SU-DHL-6 (cell line): ENCODE results near the gene CHMP4B.

ENCODE experiments used
- EZH2phosphoT487 ChIP-seq: fragments of 200-600 bp; sonication (generic), shearing (Covaris generic); conservative IDR thresholded peaks from 2 replicates; pipeline ENCODE4 v1.6.1; 2018; ENCODE audit warnings: mild to moderate bottlenecking, antibody characterized with exemption, low read length, moderate library complexity, mixed read lengths
- TF ChIP-seq, protein P1 (sequence below): fragments of 200-600 bp; sonication (generic); IDR thresholded peaks from one replicate; pipeline ENCODE4 v1.5.1; 2017; ENCODE audit warnings: antibody characterized with exemption, mild to moderate bottlenecking, low read length, moderate library complexity; ENCODE audit not compliant: insufficient read depth, poor library complexity, severe bottlenecking

DNA sequence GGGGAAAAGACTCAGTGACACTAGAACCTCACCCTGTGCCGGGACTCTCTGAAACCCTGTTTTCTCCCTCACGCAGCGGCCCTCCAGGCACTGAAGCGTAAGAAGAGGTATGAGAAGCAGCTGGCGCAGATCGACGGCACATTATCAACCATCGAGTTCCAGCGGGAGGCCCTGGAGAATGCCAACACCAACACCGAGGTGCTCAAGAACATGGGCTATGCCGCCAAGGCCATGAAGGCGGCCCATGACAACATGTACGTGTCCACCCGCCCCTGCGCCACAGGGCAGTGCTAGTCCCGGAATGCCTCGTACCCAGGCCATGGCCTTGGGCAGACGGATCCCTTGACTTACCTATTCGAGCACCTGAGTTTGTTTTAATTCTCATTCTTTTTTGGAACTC, 37.2 kb downstream of the CHMP4B start:
- TF ChIP-seq, protein P1, sequence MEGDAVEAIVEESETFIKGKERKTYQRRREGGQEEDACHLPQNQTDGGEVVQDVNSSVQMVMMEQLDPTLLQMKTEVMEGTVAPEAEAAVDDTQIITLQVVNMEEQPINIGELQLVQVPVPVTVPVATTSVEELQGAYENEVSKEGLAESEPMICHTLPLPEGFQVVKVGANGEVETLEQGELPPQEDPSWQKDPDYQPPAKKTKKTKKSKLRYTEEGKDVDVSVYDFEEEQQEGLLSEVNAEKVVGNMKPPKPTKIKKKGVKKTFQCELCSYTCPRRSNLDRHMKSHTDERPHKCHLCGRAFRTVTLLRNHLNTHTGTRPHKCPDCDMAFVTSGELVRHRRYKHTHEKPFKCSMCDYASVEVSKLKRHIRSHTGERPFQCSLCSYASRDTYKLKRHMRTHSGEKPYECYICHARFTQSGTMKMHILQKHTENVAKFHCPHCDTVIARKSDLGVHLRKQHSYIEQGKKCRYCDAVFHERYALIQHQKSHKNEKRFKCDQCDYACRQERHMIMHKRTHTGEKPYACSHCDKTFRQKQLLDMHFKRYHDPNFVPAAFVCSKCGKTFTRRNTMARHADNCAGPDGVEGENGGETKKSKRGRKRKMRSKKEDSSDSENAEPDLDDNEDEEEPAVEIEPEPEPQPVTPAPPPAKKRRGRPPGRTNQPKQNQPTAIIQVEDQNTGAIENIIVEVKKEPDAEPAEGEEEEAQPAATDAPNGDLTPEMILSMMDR: no peak
- TF ChIP-seq EZH2phosphoT487: no peak
